Hematopoietic multipotent progenitor cell (in vitro differentiated cells): ENCODE data around the gene ZNF341. TPM values are rescaled to one million over a fixed set of nuclear protein-coding genes. Genes with fewer than 3 reads are reported as not detected.

Experiments used
- DNase-seq, 3 donors: peaks; one replicate each; pipeline ENCODE4 v3.0.0-alpha.2; 2011 to 2015; ENCODE audit warnings: low read depth in 2 of 3, low spot score in 2 of 3
- total RNA-seq: library from RNA; depleted of rRNA; stranded (reverse); fragments of >200 nt; gene quantifications from one replicate; pipeline ENCODE4 v1.2.3, GENCODE V29; 2012

ZNF341 gene
- total RNA-seq, 1 donor, result 4.6 TPM

- DNase-seq, result no peak
Measured at GRCh38 chr20:33765592-33765991, 33.8 kb downstream of the ZNF341 start.

GRCh38 chr20:33766686-33767085 lies 34.9 kb downstream of the ZNF341 start:
- DNase-seq, result no peak

- no peak for DNase-seq
Measured at GRCh38 chr20:33767777-33768138, 36.0 kb downstream of the ZNF341 start.

- DNase-seq, result no peak
Measured at GRCh38 chr20:33769043-33769442, 37.2 kb downstream of the ZNF341 start.

GRCh38 chr20:33770005-33770404 lies 38.2 kb downstream of the ZNF341 start:
- no peak for DNase-seq

GRCh38 chr20:33771938-33772337 lies 40.1 kb downstream of the ZNF341 start:
- DNase-seq, result no peak

GRCh38 chr20:33772439-33772838 lies 40.6 kb downstream of the ZNF341 start:
- DNase-seq, result no peak

- DNase-seq, result no peak
Measured at GRCh38 chr20:33773412-33774089, 41.8 kb downstream of the ZNF341 start.

GRCh38 chr20:33777816-33778215 lies 46.0 kb downstream of the ZNF341 start:
- no peak for DNase-seq

- no peak for DNase-seq
Measured at GRCh38 chr20:33781133-33781532, 49.3 kb downstream of the ZNF341 start.

- no peak for DNase-seq
Measured at GRCh38 chr20:33781945-33782344, 50.1 kb downstream of the ZNF341 start.

GRCh38 chr20:33783256-33783655 lies 51.5 kb downstream of the ZNF341 start:
- no peak for DNase-seq

- DNase-seq, result no peak
Measured at GRCh38 chr20:33783818-33784217, 52.0 kb downstream of the ZNF341 start.

- DNase-seq, result no peak
Measured at GRCh38 chr20:33784225-33784624, 52.4 kb downstream of the ZNF341 start.

GRCh38 chr20:33785503-33785902 lies 53.7 kb downstream of the ZNF341 start:
- no peak for DNase-seq

- DNase-seq, result no peak
Measured at GRCh38 chr20:33787253-33787891, 55.6 kb downstream of the ZNF341 start.

- DNase-seq, result no peak
Measured at GRCh38 chr20:33788351-33789049, 56.7 kb downstream of the ZNF341 start.

GRCh38 chr20:33789109-33789857 lies 57.5 kb downstream of the ZNF341 start:
- no peak for DNase-seq

GRCh38 chr20:33789858-33790182 lies 58.0 kb downstream of the ZNF341 start:
- no peak for DNase-seq

GRCh38 chr20:33790566-33790965 lies 58.8 kb downstream of the ZNF341 start:
- DNase-seq, result no peak

GRCh38 chr20:33791021-33791420 lies 59.2 kb downstream of the ZNF341 start:
- DNase-seq, result no peak
